ENCODE measurements around the gene PCP2. TPM values are rescaled to one million over a fixed set of nuclear protein-coding genes. Genes with fewer than 3 reads are reported as not detected.

The PCP2 gene
- total and polyA plus RNA-seq, 2 of the 13 experiments (the other 11 are each of a cell fraction or from before 2014, with no cell fraction given): 0.62 TPM; not detected in 1

GRCh38 chr19:7629347-7630054 lies 4.0 kb downstream of the PCP2 start, which contains the start of the genes PET100 and XAB2 (continued):
- TF ChIP-seq ZNF281 (CRISPR knock-in tag; IDR thresholded peaks at IDR 0.05; ENCODE audit: borderline replicate concordance) (no peak), ONECUT2 (CRISPR knock-in tag; IDR thresholded peaks at IDR 0.05) (peak; percentile 63), SNAPC4 (CRISPR knock-in tag; IDR thresholded peaks at IDR 0.05) (0 out of 2 replicates have a peak, but pooled peaks have one; percentile 60), TBX3 (IDR thresholded peaks at IDR 0.05; ENCODE audit: borderline replicate concordance) (peak; percentile 54; the same call in 1 of the 2 replicates), PLRG1 (conservative IDR thresholded peaks at IDR 0.05) (no peak), FOSL2 (CRISPR knock-in tag; IDR thresholded peaks at IDR 0.05) (0 out of 2 replicates have a peak, but pooled peaks have one; percentile 11), TFAP4 (IDR thresholded peaks at IDR 0.05; ENCODE audit: borderline replicate concordance, low read depth) (0 out of 2 replicates have a peak, but pooled peaks have one; percentile 22), ZNF891 (CRISPR knock-in tag; IDR thresholded peaks at IDR 0.05) (no peak), ZNF180 (CRISPR knock-in tag; IDR thresholded peaks at IDR 0.05; ENCODE audit: borderline replicate concordance, low read depth) (no peak), GATAD2A (CRISPR knock-in tag; IDR thresholded peaks at IDR 0.05) (peak; percentile 14; the same call in 1 of the 2 replicates), HOMEZ (CRISPR knock-in tag; IDR thresholded peaks at IDR 0.05; ENCODE audit: low read depth) (no peak), KMT2B (CRISPR knock-in tag; IDR thresholded peaks at IDR 0.05) (peak; percentile 45; the same call in 1 of the 2 replicates), ZNF672 (CRISPR knock-in tag; IDR thresholded peaks at IDR 0.05) (no peak), ZXDC (CRISPR knock-in tag; IDR thresholded peaks at IDR 0.05) (no peak), REL (CRISPR knock-in tag; conservative IDR thresholded peaks at IDR 0.05) (no peak), ZNF605 (CRISPR knock-in tag; IDR thresholded peaks at IDR 0.05) (peak; percentile 88), MATR3 (CRISPR knock-in tag; IDR thresholded peaks at IDR 0.05) (no peak)
